ENCODE results near the gene ARHGAP33. TPM values are rescaled to one million over a fixed set of nuclear protein-coding genes. Genes with fewer than 3 reads are reported as not detected.

ARHGAP33 gene
- total RNA-seq, 1 donor = 2.2 TPM

- Histone ChIP-seq H3K4me3 (ENCODE audit: insufficient read depth, low read length) (no peak overlapping the region), H2AFZ (ENCODE audit: low read length) (no peak overlapping the region), H3K9me3 (ENCODE audit: low read depth, low read length) (no peaks in the 10 kb centered on the region), H3K36me3 (ENCODE audit: insufficient read depth, low read length) (no peaks in the 10 kb centered on the region), H3K27me3 (ENCODE audit: insufficient read depth, low read length) (peaks cover 5% of the 10 kb centered on the region), H3K27ac (ENCODE audit: low read depth, low read length) (no peak overlapping the region), H3K79me2 (ENCODE audit: insufficient read depth, low read length) (no peaks in the 10 kb centered on the region), H4K20me1 (ENCODE audit: insufficient read depth, low read length) (no peaks in the 10 kb centered on the region), H3K4me1 (ENCODE audit: insufficient read depth, low read length) (no peaks in the 10 kb centered on the region), H3K4me2 (ENCODE audit: insufficient read depth, low read length) (no peak overlapping the region)
- DNase-seq (ENCODE audit: insufficient read length, low spot score, missing footprints) = no peak
- no peak for TF ChIP-seq CTCF (IDR thresholded peaks at IDR 0.05; ENCODE audit: extremely low read depth, low read depth, low read length)
Observed at GRCh38 chr19:35816262-35816661, 40.9 kb downstream of the ARHGAP33 start.

GRCh38 chr19:35816846-35817245, 41.5 kb downstream of the ARHGAP33 start:
- TF ChIP-seq CTCF (IDR thresholded peaks at IDR 0.05; ENCODE audit: extremely low read depth, low read depth, low read length) = no peak
- Histone ChIP-seq H3K27ac (ENCODE audit: low read depth, low read length) (no peak overlapping the region), H3K9me3 (ENCODE audit: low read depth, low read length) (no peaks in the 10 kb centered on the region), H3K4me2 (ENCODE audit: insufficient read depth, low read length) (no peak overlapping the region), H2AFZ (ENCODE audit: low read length) (no peak overlapping the region), H3K79me2 (ENCODE audit: insufficient read depth, low read length) (no peaks in the 10 kb centered on the region), H3K36me3 (ENCODE audit: insufficient read depth, low read length) (no peaks in the 10 kb centered on the region), H3K4me3 (ENCODE audit: insufficient read depth, low read length) (no peak overlapping the region), H4K20me1 (ENCODE audit: insufficient read depth, low read length) (no peaks in the 10 kb centered on the region), H3K4me1 (ENCODE audit: insufficient read depth, low read length) (no peaks in the 10 kb centered on the region), H3K27me3 (ENCODE audit: insufficient read depth, low read length) (peaks cover 5% of the 10 kb centered on the region)
- no peak for DNase-seq (ENCODE audit: insufficient read length, low spot score, missing footprints)

- TF ChIP-seq CTCF (IDR thresholded peaks at IDR 0.05; ENCODE audit: extremely low read depth, low read depth, low read length) = no peak
- Histone ChIP-seq H3K27ac (ENCODE audit: low read depth, low read length) (no peak overlapping the region), H3K9me3 (ENCODE audit: low read depth, low read length) (no peaks in the 10 kb centered on the region), H3K4me3 (ENCODE audit: insufficient read depth, low read length) (no peak overlapping the region), H2AFZ (ENCODE audit: low read length) (no peak overlapping the region), H3K27me3 (ENCODE audit: insufficient read depth, low read length) (peaks cover 5% of the 10 kb centered on the region), H3K4me2 (ENCODE audit: insufficient read depth, low read length) (no peak overlapping the region), H3K4me1 (ENCODE audit: insufficient read depth, low read length) (no peaks in the 10 kb centered on the region), H3K36me3 (ENCODE audit: insufficient read depth, low read length) (no peaks in the 10 kb centered on the region), H3K79me2 (ENCODE audit: insufficient read depth, low read length) (no peaks in the 10 kb centered on the region), H4K20me1 (ENCODE audit: insufficient read depth, low read length) (no peaks in the 10 kb centered on the region)
- DNase-seq (ENCODE audit: insufficient read length, low spot score, missing footprints) = no peak
Observed at GRCh38 chr19:35818445-35818844, 43.1 kb downstream of the ARHGAP33 start.

GRCh38 chr19:35822579-35822978, 47.2 kb downstream of the ARHGAP33 start:
- Histone ChIP-seq H3K4me2 (ENCODE audit: insufficient read depth, low read length) (no peak overlapping the region), H3K79me2 (ENCODE audit: insufficient read depth, low read length) (no peaks in the 10 kb centered on the region), H3K4me3 (ENCODE audit: insufficient read depth, low read length) (no peak overlapping the region), H3K27me3 (ENCODE audit: insufficient read depth, low read length) (peaks cover 5% of the 10 kb centered on the region), H4K20me1 (ENCODE audit: insufficient read depth, low read length) (no peaks in the 10 kb centered on the region), H3K9me3 (ENCODE audit: low read depth, low read length) (no peaks in the 10 kb centered on the region), H3K4me1 (ENCODE audit: insufficient read depth, low read length) (no peaks in the 10 kb centered on the region), H2AFZ (ENCODE audit: low read length) (no peak overlapping the region), H3K27ac (ENCODE audit: low read depth, low read length) (no peak overlapping the region), H3K36me3 (ENCODE audit: insufficient read depth, low read length) (no peaks in the 10 kb centered on the region)
- DNase-seq (ENCODE audit: insufficient read length, low spot score, missing footprints) = no peak
- TF ChIP-seq CTCF (IDR thresholded peaks at IDR 0.05; ENCODE audit: extremely low read depth, low read depth, low read length) = no peak
